Parathyroid adenoma (tissue), 2 donors: ENCODE data around the gene CELSR1.

Source experiments
- H2AFZ ChIP-seq: fragments of 300-600 bp; sonication (generic); one replicate; pipeline ENCODE4 v1.7.0; 2017; ENCODE audit warnings: antibody characterized with exemption, mild to moderate bottlenecking
- H3K27ac ChIP-seq: fragments of 300-600 bp; sonication (generic); one replicate; pipeline ENCODE4 v1.7.0; 2017
- H3K27me3 ChIP-seq: fragments of 300-600 bp; sonication (generic); one replicate; pipeline ENCODE4 v1.7.0; 2017; ENCODE audit warnings: low read length; ENCODE audit not compliant: control insufficient read depth, insufficient read depth
- H3K36me3 ChIP-seq: fragments of 300-600 bp; sonication (generic); one replicate; pipeline ENCODE4 v1.7.0; 2017; ENCODE audit warnings: low read length; ENCODE audit not compliant: control insufficient read depth, insufficient read depth
- H3K4me1 ChIP-seq: fragments of 300-600 bp; sonication (generic); one replicate; pipeline ENCODE4 v1.7.0; 2017; ENCODE audit warnings: control low read depth
- H3K4me2 ChIP-seq: fragments of 300-600 bp; sonication (generic); one replicate; pipeline ENCODE4 v1.7.0; 2017; ENCODE audit warnings: low read length
- H3K4me3 ChIP-seq: fragments of 300-600 bp; sonication (generic); one replicate; pipeline ENCODE4 v1.7.0; 2017; ENCODE audit warnings: low read depth, low read length
- H3K79me2 ChIP-seq: fragments of 300-600 bp; sonication (generic); one replicate; pipeline ENCODE4 v1.7.0; 2017; ENCODE audit warnings: control low read depth
- H3K9ac ChIP-seq: fragments of 300-600 bp; sonication (generic); one replicate; pipeline ENCODE4 v1.7.0; 2017; ENCODE audit warnings: mild to moderate bottlenecking
- H3K9me3 ChIP-seq: fragments of 300-600 bp; sonication (generic); one replicate; pipeline ENCODE4 v1.7.0; 2017; ENCODE audit warnings: low read length; ENCODE audit not compliant: control insufficient read depth
- CTCF ChIP-seq: fragments of 300-600 bp; sonication (generic); IDR thresholded peaks from one replicate; pipeline ENCODE4 v1.7.0; 2017; ENCODE audit warnings: antibody characterized with exemption, mild to moderate bottlenecking
- donor health status: primary hyperparathyroidism.

The CELSR1 gene

GRCh38 chr22:46380069-46380468 is 157.4 kb downstream of the CELSR1 start:
- no peak overlapping the region for H3K4me2 ChIP-seq
- no peak overlapping the region for H2AFZ ChIP-seq
- H3K4me1 ChIP-seq = no peaks in the 10 kb centered on the region
- no peak overlapping the region for H3K9ac ChIP-seq
- H3K36me3 ChIP-seq = no peaks in the 10 kb centered on the region
- no peak for TF ChIP-seq CTCF
- no peaks in the 10 kb centered on the region for H3K27me3 ChIP-seq
- no peak overlapping the region for H3K4me3 ChIP-seq
- H3K79me2 ChIP-seq = no peaks in the 10 kb centered on the region
- H3K27ac ChIP-seq = no peak overlapping the region
- no peaks in the 10 kb centered on the region for H3K9me3 ChIP-seq

- no peak overlapping the region for H3K27ac ChIP-seq
- no peaks in the 10 kb centered on the region for H3K79me2 ChIP-seq
- TF ChIP-seq CTCF = no peak
- H3K9ac ChIP-seq = no peak overlapping the region
- no peak overlapping the region for H3K4me3 ChIP-seq
- no peaks in the 10 kb centered on the region for H3K4me1 ChIP-seq
- no peaks in the 10 kb centered on the region for H3K36me3 ChIP-seq
- no peak overlapping the region for H2AFZ ChIP-seq
- H3K27me3 ChIP-seq = no peaks in the 10 kb centered on the region
- H3K9me3 ChIP-seq = no peaks in the 10 kb centered on the region
- no peak overlapping the region for H3K4me2 ChIP-seq
These were observed 158.1 kb downstream of the CELSR1 start for GRCh38 chr22:46379066-46379930.

- Histone ChIP-seq H3K9ac (no peak overlapping the region), H3K36me3 (no peaks in the 10 kb centered on the region), H3K4me1 (no peaks in the 10 kb centered on the region), H2AFZ (no peak overlapping the region), H3K27ac (no peak overlapping the region), H3K9me3 (no peaks in the 10 kb centered on the region), H3K4me2 (no peak overlapping the region), H3K79me2 (no peaks in the 10 kb centered on the region), H3K4me3 (no peak overlapping the region), H3K27me3 (no peaks in the 10 kb centered on the region)
- no peak for TF ChIP-seq CTCF
These were observed 158.9 kb downstream of the CELSR1 start for GRCh38 chr22:46378426-46379065.

- no peaks in the 10 kb centered on the region for H3K9me3 ChIP-seq
- H3K9ac ChIP-seq = no peak overlapping the region
- no peak overlapping the region for H3K4me2 ChIP-seq
- no peak overlapping the region for H3K4me3 ChIP-seq
- no peaks in the 10 kb centered on the region for H3K27me3 ChIP-seq
- no peaks in the 10 kb centered on the region for H3K79me2 ChIP-seq
- TF ChIP-seq CTCF = no peak
- no peak overlapping the region for H2AFZ ChIP-seq
- H3K36me3 ChIP-seq = no peaks in the 10 kb centered on the region
- H3K4me1 ChIP-seq = no peaks in the 10 kb centered on the region
- no peak overlapping the region for H3K27ac ChIP-seq
These were observed 159.6 kb downstream of the CELSR1 start for GRCh38 chr22:46377525-46378425.
